Right renal pelvis (tissue), 4 donors: ENCODE results near the gene SLAMF9. TPM values are rescaled to one million over a fixed set of nuclear protein-coding genes. Genes with fewer than 3 reads are reported as not detected.

Experiments used
- DNase-seq, 4 donors: peaks; one replicate each; pipeline ENCODE4 v3.0.0-alpha.2; 2013; ENCODE audit warnings: low read depth in 4 of 4, low spot score in 3 of 4, missing footprints in 1 of 4
- polyA plus RNA-seq, 4 donors: library from polyadenylated mRNA; unstranded; fragments of 120-200 nt; gene quantifications; one replicate each; pipeline ENCODE4 v1.2.1, GENCODE V29; 2013; ENCODE audit not compliant: insufficient read length in 4 of 4

The SLAMF9 gene
- polyA plus RNA-seq, 4 donors, result not detected

- DNase-seq, result peak in 1 of 4 donors; percentile 67
These were observed 31.4 kb downstream of the SLAMF9 start for GRCh38 chr1:159922511-159923202.

GRCh38 chr1:159921700-159922504, 32.1 kb downstream of the SLAMF9 start:
- no peak for DNase-seq

GRCh38 chr1:159921251-159921650, 32.8 kb downstream of the SLAMF9 start:
- no peak for DNase-seq

GRCh38 chr1:159920651-159921050, 33.4 kb downstream of the SLAMF9 start:
- no peak for DNase-seq

GRCh38 chr1:159920202-159920601, 33.8 kb downstream of the SLAMF9 start:
- DNase-seq, result no peak

GRCh38 chr1:159919236-159919865, 34.7 kb downstream of the SLAMF9 start:
- no peak for DNase-seq

GRCh38 chr1:159918352-159919200, 35.5 kb downstream of the SLAMF9 start:
- no peak for DNase-seq

- no peak for DNase-seq
These were observed 36.3 kb downstream of the SLAMF9 start for GRCh38 chr1:159917533-159918351.

GRCh38 chr1:159916242-159917051, 37.6 kb downstream of the SLAMF9 start:
- no peak for DNase-seq

- DNase-seq, result no peak
These were observed 38.3 kb downstream of the SLAMF9 start for GRCh38 chr1:159915571-159916241.

- no peak for DNase-seq
These were observed 39.6 kb downstream of the SLAMF9 start for GRCh38 chr1:159914252-159915018.

- DNase-seq, result no peak
These were observed 40.4 kb downstream of the SLAMF9 start for GRCh38 chr1:159913451-159914192.

- no peak for DNase-seq
These were observed 42.5 kb downstream of the SLAMF9 start for GRCh38 chr1:159911326-159912070.

- DNase-seq, result no peak
These were observed 45.8 kb downstream of the SLAMF9 start for GRCh38 chr1:159908031-159908940.

GRCh38 chr1:159906960-159907359, 47.1 kb downstream of the SLAMF9 start:
- no peak for DNase-seq
